Left colon (tissue), 2 donors: ENCODE measurements around the gene GNAS. TPM values are rescaled to one million over a fixed set of nuclear protein-coding genes. Genes with fewer than 3 reads are reported as not detected.

Experiments
- ATAC-seq: fragments of 200-7000 bp; cut with Tn5 transposase; one replicate; pipeline ENCODE4 v1.9.1; 2020; ENCODE audit warnings: mild to moderate bottlenecking, moderate library complexity
- DNase-seq, 2 donors: peaks; one replicate each; pipeline ENCODE4 v3.0.0-alpha.2; 2020
- intact Hi-C, 2 donors: fragments of 100-400 bp; cut with DNase I in 1 of 2; cut with micrococcal nuclease in 1 of 2; formaldehyde crosslinking; loops; one replicate each; pipeline versions ENCODE4 v1.11.2 to v1.14.0; 2022; cut with DNase I, micrococcal nuclease
- total RNA-seq, 2 donors: library from RNA; stranded (reverse); fragmentation: NEBNext Ultra II Directional; extraction: Animal tissue kit (Norgen Biotek cat#: 25700); gene quantifications; one replicate each; pipeline ENCODE4 v1.2.1, GENCODE V29; 2021
- donor health status: DM: no; HTN: no; CAD: no.
- donor health status: DM: yes; HTN: yes; CAD: no.

GNAS gene
- total RNA-seq, 2 donors from 2014 or later: 651 to 725 TPM

GRCh38 chr20:58874469-58874868, 22.0 kb downstream of the GNAS start:
- intact Hi-C loops: loop anchor here (5.0 to 10.0 kb wide), 2 partner anchors 348 to 530 kb away; no protein-coding TSS in a partner anchor
- ATAC-seq: no peak
- DNase-seq: no peak

GRCh38 chr20:58875111-58875510, 22.6 kb downstream of the GNAS start:
- no peak for ATAC-seq
- DNase-seq: no peak
- intact Hi-C loops: loop anchor here in 1 of 2 donors (10.0 kb wide), 1 partner anchor 530 kb away; no protein-coding TSS in a partner anchor

- no peak for DNase-seq
- ATAC-seq: no peak
- intact Hi-C loops: loop anchor here in 1 of 2 donors (10.0 kb wide), 1 partner anchor 529 kb away; no protein-coding TSS in a partner anchor
Observed at GRCh38 chr20:58875541-58876134, 23.1 kb downstream of the GNAS start.

- ATAC-seq: no peak
- intact Hi-C loops: loop anchor here in 1 of 2 donors (10.0 kb wide), 1 partner anchor 528 kb away; no protein-coding TSS in a partner anchor
- no peak for DNase-seq
Observed at GRCh38 chr20:58876437-58876836, 23.9 kb downstream of the GNAS start.

- ATAC-seq (no peak), DNase-seq (no peak)
- intact Hi-C loops: loop anchor here in 1 of 2 donors (10.0 kb wide), 1 partner anchor 527 kb away; no protein-coding TSS in a partner anchor
Observed at GRCh38 chr20:58877050-58877975, 24.8 kb downstream of the GNAS start.

GRCh38 chr20:58877976-58878360, 25.5 kb downstream of the GNAS start:
- DNase-seq (no peak), ATAC-seq (no peak)
- intact Hi-C loops: loop anchor here in 1 of 2 donors (10.0 kb wide), 1 partner anchor 527 kb away; no protein-coding TSS in a partner anchor

- ATAC-seq (no peak), DNase-seq (no peak)
- intact Hi-C loops: loop anchor here in 1 of 2 donors (10.0 kb wide), 1 partner anchor 526 kb away; no protein-coding TSS in a partner anchor
Observed at GRCh38 chr20:58878399-58878798, 25.9 kb downstream of the GNAS start.

DNA sequence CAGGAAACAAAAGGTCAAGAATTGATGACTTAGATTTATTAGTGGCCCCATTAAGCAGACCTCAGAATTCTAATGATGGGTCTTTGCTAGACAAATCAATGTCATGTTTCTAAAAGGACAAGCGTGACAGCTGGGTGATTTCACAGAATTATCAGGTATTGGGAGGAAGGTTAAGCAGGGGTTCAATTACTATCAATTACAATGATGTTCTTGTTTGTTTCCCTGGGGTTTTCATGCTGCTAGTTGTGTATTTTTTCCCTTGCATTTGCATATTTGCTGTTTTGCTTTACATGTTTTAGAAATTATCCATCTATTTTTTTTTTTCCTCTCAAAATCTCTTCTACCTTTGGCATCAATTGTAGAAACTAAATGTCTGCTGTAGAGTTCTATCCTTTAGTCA, 27.9 kb downstream of the GNAS start:
- DNase-seq (no peak), ATAC-seq (no peak)
- intact Hi-C loops: no loop called here

DNA sequence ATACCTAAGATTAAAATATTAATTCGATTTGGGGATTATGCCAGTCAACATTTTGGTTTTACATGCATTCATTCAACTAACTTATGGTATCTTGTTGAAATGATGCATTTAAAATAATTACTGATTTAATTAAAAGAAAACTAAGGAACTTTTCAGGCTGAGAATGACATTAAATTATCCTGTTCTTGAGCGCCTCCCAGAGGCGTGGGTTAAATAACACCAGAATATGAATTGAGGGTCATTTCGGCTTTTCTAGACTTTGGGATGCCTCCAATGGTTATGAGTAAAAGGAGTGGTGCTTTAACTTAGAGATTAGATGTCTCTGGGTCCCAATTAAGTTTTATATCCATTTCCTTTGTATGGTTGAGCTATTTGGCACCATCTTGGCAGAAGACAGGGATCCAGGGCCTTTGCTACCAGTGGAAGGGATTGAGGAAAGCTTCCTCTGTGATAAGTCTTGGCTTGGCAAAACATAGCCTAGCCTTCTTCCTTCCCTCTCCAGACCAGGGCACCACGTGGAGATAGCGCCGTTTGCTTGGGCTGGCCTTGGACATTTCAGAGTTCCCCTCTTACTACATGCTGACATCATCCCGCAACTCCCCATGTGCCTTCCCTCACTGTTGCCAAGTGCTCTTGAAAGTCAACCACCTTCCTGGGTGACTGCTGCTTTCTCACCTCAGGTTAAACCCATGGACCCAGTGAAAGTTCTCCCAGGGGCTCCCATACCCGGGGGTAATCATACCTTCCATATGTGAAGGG, 28.7 kb downstream of the GNAS start:
- intact Hi-C loops: no loop called here
- ATAC-seq: no peak
- DNase-seq: no peak

DNA sequence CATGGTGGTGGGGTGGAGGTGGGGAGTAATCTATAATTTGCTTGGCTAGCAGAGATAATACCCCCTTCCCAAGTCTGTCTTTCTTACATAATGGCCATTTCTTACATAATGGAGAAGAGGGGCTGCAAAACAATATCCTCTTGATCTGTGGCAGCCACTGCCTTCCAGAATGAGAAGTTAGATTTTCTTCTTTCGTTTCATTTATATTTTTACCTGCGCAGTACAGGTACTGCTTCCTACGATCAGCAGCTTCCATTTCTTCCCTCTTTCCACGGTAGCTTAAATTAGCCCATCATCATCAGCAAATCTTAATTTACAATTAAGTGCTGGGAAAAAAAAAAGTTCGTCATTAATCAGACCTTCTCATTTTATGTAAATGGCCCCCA, 30.2 kb downstream of the GNAS start:
- intact Hi-C loops: no loop called here
- DNase-seq: no peak
- ATAC-seq: no peak

DNA sequence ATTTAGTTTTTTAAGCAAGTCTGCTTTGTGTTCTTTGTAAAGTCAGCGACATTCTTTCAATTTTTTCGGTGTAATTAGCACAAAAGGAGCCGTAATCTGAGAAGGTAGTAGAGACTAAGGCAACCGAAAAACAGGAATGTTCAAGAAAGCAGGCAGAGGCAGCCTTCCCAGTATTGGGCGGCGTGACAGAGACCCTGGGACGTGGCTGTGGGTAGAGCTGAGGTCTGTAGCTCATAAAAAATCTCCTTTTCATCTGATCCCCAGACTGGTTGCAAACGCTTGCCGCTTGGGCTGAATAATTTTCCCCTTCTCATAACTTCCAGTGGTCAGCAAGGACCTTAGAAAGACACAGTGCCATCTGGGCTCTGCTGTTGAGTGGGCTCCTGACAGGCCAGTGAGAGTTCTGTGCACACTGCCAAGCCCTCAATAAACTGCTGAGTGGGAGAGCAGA, 30.8 kb downstream of the GNAS start:
- ATAC-seq (no peak), DNase-seq (no peak)
- intact Hi-C loops: no loop called here

- intact Hi-C loops: no loop called here
- DNase-seq (no peak), ATAC-seq (no peak)
Observed at GRCh38 chr20:58884966-58885365, 32.5 kb downstream of the GNAS start.

DNA sequence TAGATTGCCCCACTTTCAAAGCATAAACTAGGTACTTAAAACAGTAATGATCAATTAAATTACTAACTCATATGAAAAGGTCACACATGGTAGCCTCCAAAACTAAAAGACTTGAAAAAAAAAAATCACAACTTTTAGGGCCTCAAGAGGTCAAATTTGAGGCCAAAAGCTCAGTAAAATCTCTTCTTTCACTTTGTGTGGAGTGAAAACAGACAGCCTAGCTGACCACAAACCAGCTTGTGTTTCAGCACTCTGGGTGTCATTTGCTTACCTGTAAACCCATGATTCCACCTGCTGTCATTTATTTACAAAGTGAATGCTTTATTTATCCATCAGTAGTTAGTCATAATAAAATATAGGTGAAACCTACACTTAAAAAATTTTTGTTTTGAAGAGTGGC, 34.0 kb downstream of the GNAS start:
- intact Hi-C loops: no loop called here
- no peak for ATAC-seq

DNA sequence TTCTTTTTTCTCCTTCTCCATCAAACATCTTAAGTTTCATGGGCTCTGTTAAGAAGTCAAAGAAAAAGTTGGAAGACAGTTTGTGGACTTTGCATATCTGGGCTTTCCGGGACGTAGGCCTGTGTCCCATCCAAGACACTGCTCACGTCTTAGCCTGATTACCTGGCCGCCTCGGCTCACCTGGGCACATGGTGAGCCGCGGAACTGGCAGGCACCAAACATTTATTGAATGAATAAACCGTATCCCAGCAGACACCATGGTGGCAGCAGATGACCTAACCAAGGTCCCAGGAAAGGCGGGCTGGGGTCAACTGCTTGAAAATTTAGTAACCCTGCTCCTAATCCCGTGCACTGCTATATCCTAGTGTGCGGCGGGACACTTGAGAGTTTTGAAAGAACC, 35.6 kb downstream of the GNAS start:
- DNase-seq: peak in 1 of 2 donors; percentile 26
- no peak for ATAC-seq
- intact Hi-C loops: no loop called here

More for the DNA sequence above, 34.0 kb downstream of the GNAS start:
- DNase-seq: no peak

DNA sequence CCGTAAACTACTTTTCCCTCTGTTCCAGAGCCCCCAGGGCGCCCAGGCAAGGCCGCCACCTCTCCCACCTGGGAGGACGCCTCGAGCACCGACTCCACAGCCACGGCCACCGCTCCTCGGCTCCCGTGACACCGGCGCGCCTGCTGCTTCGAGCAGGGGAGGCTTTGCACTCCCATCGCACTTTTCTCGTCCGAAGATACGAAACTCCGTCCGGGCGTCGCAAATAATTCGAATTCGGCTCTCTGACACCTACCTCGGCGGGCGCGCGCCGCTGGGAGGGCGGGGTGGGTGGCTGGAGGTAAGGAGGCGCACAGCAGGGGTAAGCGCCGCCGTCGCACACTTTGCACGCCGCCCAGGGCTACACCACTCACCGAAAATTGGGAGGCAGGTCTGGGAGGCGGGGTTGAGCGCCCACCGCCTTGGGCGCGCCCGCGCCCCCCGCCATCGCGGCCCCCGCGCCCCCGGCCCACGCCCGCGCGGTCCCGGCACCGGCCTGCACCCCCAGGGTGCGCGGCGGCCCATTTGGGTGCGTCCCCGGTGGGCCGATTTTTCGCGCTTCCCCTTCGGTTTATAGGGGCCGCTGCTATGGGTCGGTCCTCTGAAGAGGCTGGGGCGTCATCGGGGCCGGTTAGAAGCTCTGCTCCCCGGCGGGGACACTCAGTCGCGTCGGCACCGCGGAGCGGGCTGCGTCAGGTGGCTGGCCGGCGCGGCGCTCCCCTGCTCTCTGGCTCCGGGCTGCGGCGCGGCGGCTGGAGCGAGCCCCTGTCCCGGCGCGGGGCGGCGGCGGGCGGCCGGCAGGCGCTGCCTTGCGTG, 36.2 kb downstream of the GNAS start:
- DNase-seq (peak; percentile 81 to 88), ATAC-seq (peak; percentile 68)
- intact Hi-C loops: no loop called here

DNA sequence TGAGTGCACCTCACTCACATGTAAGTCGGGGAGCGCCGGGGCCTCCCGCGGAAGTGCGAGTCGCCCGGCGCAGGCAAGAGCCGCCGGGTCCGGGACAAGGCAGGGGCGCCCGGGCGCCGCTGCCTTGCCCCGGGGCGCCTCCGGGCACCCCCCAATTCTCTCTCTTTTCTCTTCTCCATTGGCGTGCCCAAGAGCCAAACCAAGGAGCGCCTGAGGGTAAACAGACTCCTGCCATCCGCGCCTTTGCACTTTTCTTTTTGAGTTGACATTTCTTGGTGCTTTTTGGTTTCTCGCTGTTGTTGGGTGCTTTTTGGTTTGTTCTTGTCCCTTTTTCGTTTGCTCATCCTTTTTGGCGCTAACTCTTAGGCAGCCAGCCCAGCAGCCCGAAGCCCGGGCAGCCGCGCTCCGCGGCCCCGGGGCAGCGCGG, 36.8 kb downstream of the GNAS start:
- ATAC-seq (no peak), DNase-seq (no peak)
- intact Hi-C loops: no loop called here

- ATAC-seq (no peak), DNase-seq (peak in 1 of 2 donors; percentile 31)
- intact Hi-C loops: no loop called here
Observed at GRCh38 chr20:58889798-58890517, 37.4 kb downstream of the GNAS start.
